ENCODE results near the gene TSPAN18.

- TF ChIP-seq ZSCAN18 (tag by site-specific recombination; IDR thresholded peaks at IDR 0.05) (no peak), CTCF (tag by site-specific recombination; IDR thresholded peaks at IDR 0.05) (no peak), ZXDB (tag by site-specific recombination; IDR thresholded peaks at IDR 0.05) (no peak), TSHZ1 (tag by site-specific recombination; IDR thresholded peaks at IDR 0.05; ENCODE audit: borderline replicate concordance) (no peak), OSR2 (tag by site-specific recombination; IDR thresholded peaks at IDR 0.05) (no peak), TCF7L2 (IDR thresholded peaks at IDR 0.05; ENCODE audit: borderline replicate concordance, low read depth, low read length) (no peak), ZNF677 (tag by site-specific recombination; IDR thresholded peaks at IDR 0.05) (no peak), ZBTB7A (tag by site-specific recombination; IDR thresholded peaks at IDR 0.05; ENCODE audit: low read depth) (no peak), ZNF529 (tag by site-specific recombination; IDR thresholded peaks at IDR 0.05; ENCODE audit: insufficient replicate concordance) (no peak), ZNF544 (tag by site-specific recombination; IDR thresholded peaks at IDR 0.05) (no peak), SALL2 (tag by site-specific recombination; IDR thresholded peaks at IDR 0.05; ENCODE audit: borderline replicate concordance) (no peak)
- TF ChIP-seq, protein P1, sequence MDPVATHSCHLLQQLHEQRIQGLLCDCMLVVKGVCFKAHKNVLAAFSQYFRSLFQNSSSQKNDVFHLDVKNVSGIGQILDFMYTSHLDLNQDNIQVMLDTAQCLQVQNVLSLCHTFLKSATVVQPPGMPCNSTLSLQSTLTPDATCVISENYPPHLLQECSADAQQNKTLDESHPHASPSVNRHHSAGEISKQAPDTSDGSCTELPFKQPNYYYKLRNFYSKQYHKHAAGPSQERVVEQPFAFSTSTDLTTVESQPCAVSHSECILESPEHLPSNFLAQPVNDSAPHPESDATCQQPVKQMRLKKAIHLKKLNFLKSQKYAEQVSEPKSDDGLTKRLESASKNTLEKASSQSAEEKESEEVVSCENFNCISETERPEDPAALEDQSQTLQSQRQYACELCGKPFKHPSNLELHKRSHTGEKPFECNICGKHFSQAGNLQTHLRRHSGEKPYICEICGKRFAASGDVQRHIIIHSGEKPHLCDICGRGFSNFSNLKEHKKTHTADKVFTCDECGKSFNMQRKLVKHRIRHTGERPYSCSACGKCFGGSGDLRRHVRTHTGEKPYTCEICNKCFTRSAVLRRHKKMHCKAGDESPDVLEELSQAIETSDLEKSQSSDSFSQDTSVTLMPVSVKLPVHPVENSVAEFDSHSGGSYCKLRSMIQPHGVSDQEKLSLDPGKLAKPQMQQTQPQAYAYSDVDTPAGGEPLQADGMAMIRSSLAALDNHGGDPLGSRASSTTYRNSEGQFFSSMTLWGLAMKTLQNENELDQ (tag by site-specific recombination; IDR thresholded peaks at IDR 0.05; ENCODE audit: low read depth) = no peak
These were observed 942 bp upstream of the TSPAN18 start for GRCh38 chr11:44725757-44726282.
